ENCODE data around the gene TMEM141.

GRCh38 chr9:136796238-136796774 lies 5.2 kb downstream of the TMEM141 start, which contains the start of gene CCDC183:
- no peak for TF ChIP-seq CTCF (conservative IDR thresholded peaks at IDR 0.05; ENCODE audit: low read depth, low read length)
- no peak for TF ChIP-seq EZH2 (IDR thresholded peaks at IDR 0.05; ENCODE audit: borderline replicate concordance, low read depth, low read length, poor library complexity, severe bottlenecking)

Data from A673 (cell line).